A549 (cell line): ENCODE measurements around the gene KRTAP1-5. TPM values are rescaled to one million over a fixed set of nuclear protein-coding genes. Genes with fewer than 3 reads are reported as not detected.
"Not testable (repeated sequence)": the region's sequence is repeated elsewhere in the genome, so short reads cannot be mapped to it uniquely, and the experiment has no call there.

Source experiments
- ATAC-seq, 2 experiments: fragments of 200-7000 bp in 1 of 2; fragments of >200 bp in 1 of 2; cut with Nextera tagmentation in 1 of 2; cut with Tn5 transposase in 1 of 2; 3 replicates each; pipeline versions ENCODE4 v1.8.0 to v1.9.1; 2018 to 2020; ENCODE audit warnings: mild to moderate bottlenecking in 1 of 2, moderate library complexity in 1 of 2
- CTCF ChIA-PET: fragments of 300-600 bp; sonication (Branson Sonifier 250); formaldehyde crosslinking; extraction: SDS; loops from one replicate; lab custom pipeline; 2021; ENCODE audit warnings: antibody characterized with exemption, inconsistent platforms; lab: Yijun Ruan, JAX
- POLR2A ChIA-PET: fragments of 350-600 bp; formaldehyde crosslinking; extraction: SDS; loops from one replicate; lab custom pipeline; 2021; ENCODE audit warnings: antibody characterized with exemption, inconsistent platforms; lab: Yijun Ruan, JAX
- DNase-seq, 2 experiments: peaks; one replicate each; pipeline versions ENCODE4 v3.0.0 to v3.0.0-alpha.2; 2011 to 2016; ENCODE audit warnings: low read depth in 1 of 2, low spot score in 1 of 2
- FAIRE-seq: peaks from 2 replicates; lab custom pipeline; 2011; peaks lifted over from hg19 to GRCh38; lab: Jason Lieb, UNC
- H3K27ac ChIP-seq, 2 experiments: fragments of >200 bp; sonication (Bioruptor Twin); formaldehyde crosslinking; 3 replicates each; pipeline ENCODE4 v1.5.1; 2016 to 2017
- H3K4me1 ChIP-seq: fragments of >200 bp; sonication (Bioruptor Twin); formaldehyde crosslinking; 3 replicates; pipeline ENCODE4 v1.6.1; 2016
- H3K4me2 ChIP-seq: fragments of >200 bp; sonication (Bioruptor Twin); formaldehyde crosslinking; 3 replicates; pipeline ENCODE4 v1.6.1; 2016
- H3K4me3 ChIP-seq: fragments of >200 bp; sonication (Bioruptor Twin); formaldehyde crosslinking; 3 replicates; pipeline ENCODE4 v1.5.1; 2016
- H3K9me3 ChIP-seq: fragments of >200 bp; sonication (Bioruptor Twin); formaldehyde crosslinking; 3 replicates; pipeline ENCODE4 v1.6.1; 2016
- ATOH8 ChIP-seq: fragments of 250-450 bp; sonication (Bioruptor Pico); IDR thresholded peaks from 2 replicates; pipeline ENCODE4 v1.5.0; 2020; ENCODE audit warnings: low read depth, mild to moderate bottlenecking, moderate library complexity
- CEBPB ChIP-seq, 2 experiments: fragments of >200 bp in 1 of 2; sonication (Bioruptor Twin) in 1 of 2; formaldehyde crosslinking in 1 of 2; IDR thresholded peaks; 2 replicates each; pipeline ENCODE4 v1.6.1; 2012 to 2016
- CHD2 ChIP-seq: fragments of 150-350 bp; IDR thresholded peaks from 2 replicates; pipeline ENCODE4 v1.6.1; 2014; ENCODE audit warnings: low read length; ENCODE audit not compliant: partially characterized antibody
- CHD4 ChIP-seq: fragments of 200-600 bp; sonication (generic); IDR thresholded peaks from 2 replicates; pipeline ENCODE4 v1.6.1; 2016; ENCODE audit warnings: antibody characterized with exemption, mild to moderate bottlenecking, borderline replicate concordance
- E2F6 ChIP-seq: IDR thresholded peaks from 2 replicates; pipeline ENCODE4 v1.6.1; 2012; ENCODE audit warnings: low read depth, borderline replicate concordance
- EHF ChIP-seq: fragments of 250-450 bp; sonication (Bioruptor Pico); IDR thresholded peaks from 2 replicates; pipeline ENCODE4 v1.5.0; 2020; ENCODE audit warnings: mild to moderate bottlenecking
- FOSL2 ChIP-seq, 2 experiments: fragments of 450-650 bp in 1 of 2; fragments of >200 bp in 1 of 2; sonication (Bioruptor Twin) in 1 of 2; formaldehyde crosslinking; IDR thresholded peaks; 2 replicates each; pipeline versions ENCODE4 v1.5.0 to v1.6.1; 2016 to 2020; ENCODE audit warnings: mild to moderate bottlenecking in 1 of 2, moderate library complexity in 1 of 2
- HDAC2 ChIP-seq: fragments of 200-600 bp; sonication (generic); IDR thresholded peaks from 2 replicates; pipeline ENCODE4 v1.6.1; 2016
- HMGXB4 ChIP-seq: fragments of 250-450 bp; sonication (Bioruptor Pico); IDR thresholded peaks from 2 replicates; pipeline ENCODE4 v1.5.0; 2021; ENCODE audit warnings: mild to moderate bottlenecking, moderate library complexity, borderline replicate concordance
- HOXA7 ChIP-seq: fragments of 250-450 bp; sonication (Bioruptor Pico); IDR thresholded peaks from 2 replicates; pipeline ENCODE4 v1.5.0; 2020; ENCODE audit warnings: mild to moderate bottlenecking, moderate library complexity
- HOXB5 ChIP-seq: fragments of 250-450 bp; sonication (Bioruptor Pico); IDR thresholded peaks from 2 replicates; pipeline ENCODE4 v1.5.0; 2020; ENCODE audit warnings: mild to moderate bottlenecking, moderate library complexity
- MAFK ChIP-seq: fragments of 450-650 bp; IDR thresholded peaks from 2 replicates; pipeline ENCODE4 v1.6.1; 2014; ENCODE audit not compliant: partially characterized antibody
- MYC ChIP-seq: IDR thresholded peaks from 2 replicates; pipeline ENCODE4 v1.6.1; 2012; ENCODE audit warnings: mild to moderate bottlenecking, inconsistent platforms, low read length, improper control_type of control experiment, borderline replicate concordance
- NFE2L2 ChIP-seq: fragments of 150-350 bp; conservative IDR thresholded peaks from 2 replicates; pipeline ENCODE4 v1.6.1; 2014; ENCODE audit warnings: low read length
- NPAS2 ChIP-seq: fragments of 250-450 bp; sonication (Bioruptor Pico); IDR thresholded peaks from 2 replicates; pipeline ENCODE4 v1.8.0; 2022; ENCODE audit warnings: mild to moderate bottlenecking, moderate library complexity, borderline replicate concordance
- PBX3 ChIP-seq: IDR thresholded peaks from 2 replicates; pipeline ENCODE4 v1.6.1; 2012
- POLR2A ChIP-seq: IDR thresholded peaks from 2 replicates; pipeline ENCODE4 v1.6.1; 2012; ENCODE audit warnings: mild to moderate bottlenecking, low read length
- POLR2AphosphoS2 ChIP-seq: conservative IDR thresholded peaks from 2 replicates; pipeline ENCODE4 v1.6.1; 2012; ENCODE audit warnings: low read length, improper control_type of control experiment, inconsistent platforms
- REST ChIP-seq: fragments of 200-600 bp; sonication (generic); IDR thresholded peaks from 2 replicates; pipeline ENCODE4 v1.6.1; 2016; ENCODE audit warnings: antibody characterized with exemption, mild to moderate bottlenecking, moderate library complexity
- RFX5 ChIP-seq: fragments of 450-650 bp; IDR thresholded peaks from 2 replicates; pipeline ENCODE4 v1.7.1; 2014; ENCODE audit warnings: antibody characterized with exemption, mild to moderate bottlenecking, moderate library complexity
- SREBF2 ChIP-seq: fragments of 450-650 bp; IDR thresholded peaks from 2 replicates; pipeline ENCODE4 v1.6.1; 2014; ENCODE audit warnings: mild to moderate bottlenecking, moderate library complexity
- USF2 ChIP-seq: fragments of 450-650 bp; IDR thresholded peaks from 2 replicates; pipeline ENCODE4 v1.6.1; 2014; ENCODE audit warnings: antibody characterized with exemption
- WGBS: methylation state at CpG from one replicate; pipeline ENCODE4 v1.1.6; 2017; ENCODE audit errors: missing lambda C conversion rate; 5-methylcytosine and 5-hydroxymethylcytosine counted together
- polyA plus RNA-seq, 4 experiments: library from polyadenylated mRNA; depleted of rRNA in 3 of 4; stranded (reverse); fragments of >200 nt; fragmentation: RNase III in 1 of 4; extraction: RNeasy Plus Mini Kit Qiagen cat#74134 plus additional on column Dnase treatment in 1 of 4; gene quantifications; 2 replicates in 3 of 4; 3 replicates in 1 of 4; pipeline ENCODE4 v1.2.3, GENCODE V29; 2011 to 2017

Gene KRTAP1-5
- polyA plus RNA-seq, 2 of the 4 experiments (the other 2 are of a cell fraction), result not detected

- ATAC-seq, FAIRE-seq, H3K4me1 ChIP-seq, DNase-seq, H3K4me2 ChIP-seq, H3K27ac ChIP-seq, H3K9me3 ChIP-seq, CTCF ChIA-PET, H3K4me3 ChIP-seq, POLR2A ChIA-PET: not testable (repeated sequence)
- WGBS, result 82% methylated on average over 8 of the region's 10 CpGs
Observed at GRCh38 chr17:41034346-41034935, 7.4 kb upstream of the KRTAP1-5 start, which contains the start of gene KRTAP1-3. Gene KRTAP1-3, minus strand, starts transcription at chr17:41034874. Its CDS starts 53 bp downstream, at chr17:41034821.

GRCh38 chr17:41029633-41030245, 2.7 kb upstream of the KRTAP1-5 start, which contains the start of gene KRTAP1-4:
Gene KRTAP1-4, minus strand, starts transcription at chr17:41030195. Its CDS starts 117 bp downstream, at chr17:41030078.
- ChIA-PET CTCF (interaction anchor here (0.7 to 1.8 kb wide), 3 partner anchors 9 to 292 kb away, joined by 3 to 6 read pairs (median 3); no protein-coding TSS in a partner anchor), POLR2A (no interaction called here)
- DNase-seq (no peak), FAIRE-seq (no peak), ATAC-seq (no peak)
- H3K4me2 ChIP-seq, result no peak within 1 kb of the TSS
- no peaks in the 10 kb centered on the region for H3K9me3 ChIP-seq
- H3K4me1 ChIP-seq, result peaks cover 8% of the 10 kb centered on the region; the same call in 1 of the 3 replicates
- WGBS, result 60% methylated on average over 9 of the region's 12 CpGs
- TF ChIP-seq USF2 (no peak), POLR2AphosphoS2 (no peak), PBX3 (no peak), E2F6 (no peak), RFX5 (no peak), MYC (no peak), HDAC2 (no peak), HOXB5 (CRISPR knock-in tag) (no peak), MAFK (no peak), FOSL2 (IDR thresholded peaks at IDR 0.05) (no peak), FOSL2 (CRISPR knock-in tag; IDR thresholded peaks at IDR 0.05) (no peak), POLR2A (no peak), CHD2 (no peak), CHD4 (no peak), SREBF2 (no peak)
- no peak within 1 kb of the TSS for H3K4me3 ChIP-seq
- no peak within 1 kb of the TSS for H3K27ac ChIP-seq

- no peak overlapping the region for H3K4me3 ChIP-seq
- no peak for TF ChIP-seq CEBPB (IDR thresholded peaks at IDR 0.05)
- TF ChIP-seq EHF (CRISPR knock-in tag), result no peak
- no peak for TF ChIP-seq E2F6
- TF ChIP-seq NPAS2 (CRISPR knock-in tag), result no peak
- no peak for TF ChIP-seq HOXA7
- no peak for TF ChIP-seq HMGXB4 (CRISPR knock-in tag)
- no peak for TF ChIP-seq ATOH8 (CRISPR knock-in tag)
- TF ChIP-seq REST, result no peak
- no peak for TF ChIP-seq POLR2AphosphoS2
- TF ChIP-seq SREBF2, result no peak
- no peak for TF ChIP-seq NFE2L2
Observed at GRCh38 chr17:41024697-41025096, 2.3 kb downstream of the KRTAP1-5 start.

More at GRCh38 chr17:41024697-41025096, 2.3 kb downstream of the KRTAP1-5 start:
- Histone ChIP-seq H3K9me3 (no peaks in the 10 kb centered on the region), H3K4me2 (no peak overlapping the region), H3K4me1 (peaks cover 17% of the 10 kb centered on the region; the same call in 2 of the 3 replicates), H3K27ac (no peak overlapping the region)
- POLR2A ChIA-PET, result no interaction called here
- ATAC-seq (no peak), FAIRE-seq (no peak), DNase-seq (no peak)
- 64% methylated on average over 3 of the region's 3 CpGs for WGBS
- CTCF ChIA-PET, result interaction anchor here (1.0 to 2.9 kb wide), 3 partner anchors 16 to 524 kb away, joined by 3 to 6 read pairs (median 5); partner anchors contain the start of gene KRTAP1-1
